Right renal pelvis (tissue), 4 donors: Measurements from ENCODE around the gene ZSCAN2. TPM values are rescaled to one million over a fixed set of nuclear protein-coding genes. Genes with fewer than 3 reads are reported as not detected.
A peak's percentile ranks its signal among the peaks of the same experiment; 100 is the strongest.

Experiments
- DNase-seq, 4 donors: peaks; one replicate each; pipeline ENCODE4 v3.0.0-alpha.2; 2013; ENCODE audit warnings: low read depth in 4 of 4, low spot score in 3 of 4, missing footprints in 1 of 4
- polyA plus RNA-seq, 4 donors: library from polyadenylated mRNA; unstranded; fragments of 120-200 nt; gene quantifications; one replicate each; pipeline ENCODE4 v1.2.1, GENCODE V29; 2013; ENCODE audit not compliant: insufficient read length in 4 of 4

ZSCAN2 gene
- polyA plus RNA-seq, 4 donors: 26.6 to 29.4 (median 28.4) TPM

GRCh38 chr15:84659904-84660781 lies 59.3 kb downstream of the ZSCAN2 start:
- peak in 1 of 4 donors; percentile 15 for DNase-seq

GRCh38 chr15:84661001-84661400 lies 60.2 kb downstream of the ZSCAN2 start:
- DNase-seq: no peak

GRCh38 chr15:84666373-84666772 lies 65.6 kb downstream of the ZSCAN2 start:
- DNase-seq: no peak

GRCh38 chr15:84668221-84668982 lies 67.6 kb downstream of the ZSCAN2 start:
- no peak for DNase-seq

GRCh38 chr15:84669726-84670125 lies 68.9 kb downstream of the ZSCAN2 start:
- DNase-seq: no peak

GRCh38 chr15:84671211-84671610 lies 70.4 kb downstream of the ZSCAN2 start:
- DNase-seq: no peak

Other genes starting within 250 kb of the ZSCAN2 start
- 10 to 100 TPM; 36.0 to 43.6 (median 37.5) TPM for gene WDR73, start 53.3 kb downstream of the ZSCAN2 start, polyA plus RNA-seq
- gene NMB, start 57.2 kb downstream of the ZSCAN2 start, polyA plus RNA-seq: 1 to 10 TPM; 4.9 to 8.5 (median 5.8) TPM
- 100 to 1,000 TPM; 265 to 302 (median 296) TPM for gene SEC11A, start 115.1 kb downstream of the ZSCAN2 start, polyA plus RNA-seq
- 10 to 100 TPM; 29.6 to 32.3 (median 31.8) TPM for gene ZNF592, start 147.6 kb downstream of the ZSCAN2 start, polyA plus RNA-seq
- 10 to 100 TPM; 13.7 to 17.4 (median 15.9) TPM for gene ALPK3, start 216.3 kb downstream of the ZSCAN2 start, polyA plus RNA-seq